ENCODE measurements around the gene NEDD4L.

The NEDD4L gene

GRCh38 chr18:58392324-58393000, 348.4 kb downstream of the NEDD4L start (continued):
- TF ChIP-seq PATZ1 (CRISPR knock-in tag; IDR thresholded peaks at IDR 0.05; ENCODE audit: borderline replicate concordance): no peak
- no peak for TF ChIP-seq CSRNP3 (CRISPR knock-in tag; IDR thresholded peaks at IDR 0.05)
- no peak for TF ChIP-seq ZC3H10 (CRISPR knock-in tag; IDR thresholded peaks at IDR 0.05)
- TF ChIP-seq ISL1 (CRISPR knock-in tag; IDR thresholded peaks at IDR 0.05): no peak
- no peak for TF ChIP-seq ARNTL (CRISPR knock-in tag; IDR thresholded peaks at IDR 0.05; ENCODE audit: borderline replicate concordance, low read depth)
- no peak for TF ChIP-seq ESRRG (CRISPR knock-in tag; IDR thresholded peaks at IDR 0.05)
- TF ChIP-seq ZFP30 (CRISPR knock-in tag; IDR thresholded peaks at IDR 0.05): no peak

GRCh38 chr18:58393295-58393694, 349.3 kb downstream of the NEDD4L start:
- no peak for ATAC-seq
- TF ChIP-seq SNAI2 (CRISPR knock-in tag; IDR thresholded peaks at IDR 0.05) (no peak), CSDC2 (CRISPR knock-in tag; IDR thresholded peaks at IDR 0.05) (no peak), BACH2 (CRISPR knock-in tag; IDR thresholded peaks at IDR 0.05; ENCODE audit: borderline replicate concordance) (no peak), ZNF70 (CRISPR knock-in tag; IDR thresholded peaks at IDR 0.05) (no peak), CSRNP3 (CRISPR knock-in tag; IDR thresholded peaks at IDR 0.05) (no peak), TCF4 (CRISPR knock-in tag; IDR thresholded peaks at IDR 0.05; ENCODE audit: borderline replicate concordance) (no peak), ZFP30 (CRISPR knock-in tag; IDR thresholded peaks at IDR 0.05) (no peak), ZC3H10 (CRISPR knock-in tag; IDR thresholded peaks at IDR 0.05) (no peak), ZFP3 (CRISPR knock-in tag; IDR thresholded peaks at IDR 0.05) (no peak)

GRCh38 chr18:58394046-58394445, 350.0 kb downstream of the NEDD4L start:
- no peak for ATAC-seq
- TF ChIP-seq CREB5 (CRISPR knock-in tag; IDR thresholded peaks at IDR 0.05; ENCODE audit: low read depth) (no peak), ISL1 (CRISPR knock-in tag; IDR thresholded peaks at IDR 0.05) (no peak), ZNF565 (CRISPR knock-in tag; conservative IDR thresholded peaks at IDR 0.05; ENCODE audit: low read depth) (no peak), TCF4 (CRISPR knock-in tag; IDR thresholded peaks at IDR 0.05; ENCODE audit: borderline replicate concordance) (no peak), TSHZ2 (CRISPR knock-in tag; IDR thresholded peaks at IDR 0.05) (no peak), BACH2 (CRISPR knock-in tag; IDR thresholded peaks at IDR 0.05; ENCODE audit: borderline replicate concordance) (no peak), ESRRG (CRISPR knock-in tag; IDR thresholded peaks at IDR 0.05) (no peak), SNAI2 (CRISPR knock-in tag; IDR thresholded peaks at IDR 0.05) (no peak), CSDC2 (CRISPR knock-in tag; IDR thresholded peaks at IDR 0.05) (no peak), RARB (CRISPR knock-in tag; IDR thresholded peaks at IDR 0.05) (no peak), ZFP3 (CRISPR knock-in tag; IDR thresholded peaks at IDR 0.05) (no peak), GLIS3 (CRISPR knock-in tag; IDR thresholded peaks at IDR 0.05) (no peak), TOX (CRISPR knock-in tag; IDR thresholded peaks at IDR 0.05; ENCODE audit: borderline replicate concordance) (no peak), OSR1 (CRISPR knock-in tag; IDR thresholded peaks at IDR 0.05) (no peak), ZNF70 (CRISPR knock-in tag; IDR thresholded peaks at IDR 0.05) (no peak), POU6F1 (CRISPR knock-in tag; IDR thresholded peaks at IDR 0.05; ENCODE audit: borderline replicate concordance, low read depth) (no peak), ARNTL (CRISPR knock-in tag; IDR thresholded peaks at IDR 0.05; ENCODE audit: borderline replicate concordance, low read depth) (no peak), ZC3H10 (CRISPR knock-in tag; IDR thresholded peaks at IDR 0.05) (no peak)
